ENCODE data around the gene SOBP.
"Not testable (repeated sequence)": the region's sequence is repeated elsewhere in the genome, so short reads cannot be mapped to it uniquely, and the experiment has no call there.

SOBP gene

GRCh38 chr6:107519224-107519623 is 29.3 kb downstream of the SOBP start:
- H3K4me3 ChIP-seq, H3K27ac ChIP-seq: not testable (repeated sequence)

GRCh38 chr6:107520706-107521105 is 30.8 kb downstream of the SOBP start:
- H3K27ac ChIP-seq, H3K4me3 ChIP-seq: not testable (repeated sequence)

GRCh38 chr6:107523054-107523791 is 33.3 kb downstream of the SOBP start:
- Histone ChIP-seq H3K4me3 (no peak overlapping the region), H3K27ac (no peak overlapping the region)

GRCh38 chr6:107523794-107524193 is 33.9 kb downstream of the SOBP start:
- Histone ChIP-seq H3K4me3 (no peak overlapping the region), H3K27ac (no peak overlapping the region)

- H3K27ac ChIP-seq = no peak overlapping the region
- no peak overlapping the region for H3K4me3 ChIP-seq
Measured at GRCh38 chr6:107524626-107525025, 34.7 kb downstream of the SOBP start.

GRCh38 chr6:107531868-107532267 is 42.0 kb downstream of the SOBP start:
- H3K4me3 ChIP-seq = no peak overlapping the region
- H3K27ac ChIP-seq = no peak overlapping the region

- no peak overlapping the region for H3K4me3 ChIP-seq
- H3K27ac ChIP-seq = no peak overlapping the region
Measured at GRCh38 chr6:107532706-107533105, 42.8 kb downstream of the SOBP start.

- H3K27ac ChIP-seq = no peak overlapping the region
- H3K4me3 ChIP-seq = no peak overlapping the region
Measured at GRCh38 chr6:107533415-107534059, 43.6 kb downstream of the SOBP start.

GRCh38 chr6:107534571-107535141 is 44.7 kb downstream of the SOBP start:
- Histone ChIP-seq H3K27ac (no peak overlapping the region), H3K4me3 (no peak overlapping the region)

- H3K4me3 ChIP-seq = no peak overlapping the region
- no peak overlapping the region for H3K27ac ChIP-seq
Measured at GRCh38 chr6:107535626-107536025, 45.7 kb downstream of the SOBP start.

GRCh38 chr6:107536180-107536961 is 46.5 kb downstream of the SOBP start:
- Histone ChIP-seq H3K4me3 (no peak overlapping the region), H3K27ac (no peak overlapping the region)

GRCh38 chr6:107537559-107537958 is 47.6 kb downstream of the SOBP start:
- no peak overlapping the region for H3K27ac ChIP-seq

GRCh38 chr6:107538856-107539387 is 49.0 kb downstream of the SOBP start:
- Histone ChIP-seq H3K4me3 (no peak overlapping the region), H3K27ac (no peak overlapping the region)

More at GRCh38 chr6:107537559-107537958, 47.6 kb downstream of the SOBP start:
- H3K4me3 ChIP-seq = no peak overlapping the region

GRCh38 chr6:107539409-107539808 is 49.5 kb downstream of the SOBP start:
- Histone ChIP-seq H3K4me3 (no peak overlapping the region), H3K27ac (no peak overlapping the region)

GRCh38 chr6:107539849-107540464 is 50.0 kb downstream of the SOBP start:
- H3K27ac ChIP-seq = no peak overlapping the region
- no peak overlapping the region for H3K4me3 ChIP-seq

GRCh38 chr6:107540465-107540857 is 50.5 kb downstream of the SOBP start:
- Histone ChIP-seq H3K4me3 (no peak overlapping the region), H3K27ac (no peak overlapping the region)

- Histone ChIP-seq H3K27ac (no peak overlapping the region), H3K4me3 (no peak overlapping the region)
Measured at GRCh38 chr6:107542192-107542668, 52.3 kb downstream of the SOBP start.

GRCh38 chr6:107543088-107543487 is 53.2 kb downstream of the SOBP start:
- Histone ChIP-seq H3K4me3 (no peak overlapping the region), H3K27ac (no peak overlapping the region)

- no peak overlapping the region for H3K27ac ChIP-seq
Measured at GRCh38 chr6:107543567-107543966, 53.6 kb downstream of the SOBP start.

GRCh38 chr6:107545763-107546162 is 55.8 kb downstream of the SOBP start:
- Histone ChIP-seq H3K27ac (no peak overlapping the region), H3K4me3 (no peak overlapping the region)

More at GRCh38 chr6:107543567-107543966, 53.6 kb downstream of the SOBP start:
- no peak overlapping the region for H3K4me3 ChIP-seq
